Kidney (tissue), 14 donors: Measurements from ENCODE around the gene WFIKKN2. TPM values are rescaled to one million over a fixed set of nuclear protein-coding genes. Genes with fewer than 3 reads are reported as not detected.

Experiments
- DNase-seq, 5 donors: peaks; one replicate each; pipeline ENCODE4 v3.0.0-alpha.2; 2013 to 2020
- FAIRE-seq: peaks from 2 replicates; lab custom pipeline; 2012; peaks lifted over from hg19 to GRCh38; lab: Jason Lieb, UNC
- H3K27ac ChIP-seq, 2 donors: one replicate each; pipeline ENCODE4 v1.7.0; 2013; ENCODE audit warnings: low read depth in 2 of 2, low read length in 2 of 2, inconsistent platforms in 1 of 2
- H3K27me3 ChIP-seq: one replicate; pipeline ENCODE4 v1.7.1; 2013; ENCODE audit warnings: low read length, inconsistent platforms; ENCODE audit not compliant: control insufficient read depth, insufficient read depth
- H3K36me3 ChIP-seq, 3 donors: one replicate each; pipeline versions ENCODE4 v1.7.0 to v1.7.1; 2013; ENCODE audit warnings: low read length in 3 of 3, control low read depth in 1 of 3, inconsistent platforms in 1 of 3; ENCODE audit not compliant: insufficient read depth in 3 of 3, control insufficient read depth in 2 of 3
- H3K4me1 ChIP-seq, 3 donors: one replicate each; pipeline versions ENCODE4 v1.7.0 to v1.7.1; 2013; ENCODE audit warnings: low read length in 3 of 3, inconsistent platforms in 1 of 3, low read depth in 1 of 3; ENCODE audit not compliant: control insufficient read depth in 2 of 3, insufficient read depth in 2 of 3
- H3K4me3 ChIP-seq, 3 donors: one replicate each; pipeline versions ENCODE4 v1.7.0 to v1.8.1; 2013; ENCODE audit warnings: low read length in 3 of 3, control low read depth in 1 of 3, inconsistent platforms in 1 of 3
- H3K9ac ChIP-seq, 3 donors: one replicate each; pipeline versions ENCODE4 v1.7.0 to v1.7.1; 2013; ENCODE audit warnings: low read length in 3 of 3, control low read depth in 1 of 3, inconsistent platforms in 1 of 3
- H3K9me3 ChIP-seq, 3 donors: one replicate each; pipeline versions ENCODE4 v1.7.0 to v1.7.1; 2013; ENCODE audit warnings: low read length in 3 of 3, control low read depth in 1 of 3, inconsistent platforms in 1 of 3; ENCODE audit not compliant: control insufficient read depth in 2 of 3, insufficient read depth in 1 of 3
- CTCF ChIP-seq: IDR thresholded peaks from 3 replicates; pipeline ENCODE4 v1.5.1; 2012; ENCODE audit warnings: mild to moderate bottlenecking, moderate library complexity, borderline replicate concordance; ENCODE audit not compliant: insufficient read depth; ENCODE audit errors: extremely low read depth
- intact Hi-C: fragments of 100-400 bp; cut with DNase I; formaldehyde crosslinking; loops from one replicate; pipeline ENCODE4 v1.11.1; 2022
- polyA plus RNA-seq: library from polyadenylated mRNA; stranded (reverse); fragments of 350-450 nt; fragmentation: Illumina TruSeq; extraction: RNeasy Lipid Tissue Mini Kit (QIAGEN cat#74804); gene quantifications from one replicate; pipeline ENCODE4 v1.2.3, GENCODE V29; 2014; ENCODE audit warnings: low read depth, low replicate concordance; ENCODE audit not compliant: insufficient read depth
- total RNA-seq: library from RNA; stranded (reverse); fragmentation: NEBNext Ultra II Directional; extraction: Animal tissue kit (Norgen Biotek cat#: 25700); gene quantifications from one replicate; pipeline ENCODE4 v1.2.1, GENCODE V29; 2021
- donor health status: control.
- donor health status: control.
- donor health status: control.
- donor health status: control.
- donor health status: control.
- donor health status: DM: yes; HTN: yes; CAD: no.
- donor health status: Normal renal cell carcinoma (clear cell type).

The WFIKKN2 gene
- total and polyA plus RNA-seq, 2 donors from 2014 or later: 0.09 TPM; not detected in 1

- no peak for TF ChIP-seq CTCF
- H3K9me3 ChIP-seq: no peaks in the 10 kb centered on the region
- no peaks in the 10 kb centered on the region for H3K4me1 ChIP-seq
- no peaks in the 10 kb centered on the region for H3K36me3 ChIP-seq
- intact Hi-C loops: no loop called here
- DNase-seq: peak in 1 of 5 donors; percentile 21
- H3K27ac ChIP-seq: no peak overlapping the region
- H3K27me3 ChIP-seq: no peaks in the 10 kb centered on the region
- no peak overlapping the region for H3K9ac ChIP-seq
- no peak overlapping the region for H3K4me3 ChIP-seq
- no peak for FAIRE-seq
These were observed 44.8 kb upstream of the WFIKKN2 start for GRCh38 chr17:50790618-50791017.

GRCh38 chr17:50792132-50792531 is 43.3 kb upstream of the WFIKKN2 start:
- no peak for TF ChIP-seq CTCF
- Histone ChIP-seq H3K27ac (no peak overlapping the region), H3K4me3 (no peak overlapping the region), H3K36me3 (no peaks in the 10 kb centered on the region), H3K27me3 (no peaks in the 10 kb centered on the region), H3K4me1 (no peaks in the 10 kb centered on the region), H3K9ac (no peak overlapping the region), H3K9me3 (no peaks in the 10 kb centered on the region)
- FAIRE-seq (no peak), DNase-seq (no peak)
- intact Hi-C loops: no loop called here

GRCh38 chr17:50793007-50793406 is 42.4 kb upstream of the WFIKKN2 start:
- intact Hi-C loops: no loop called here
- no peak overlapping the region for H3K4me3 ChIP-seq
- no peaks in the 10 kb centered on the region for H3K36me3 ChIP-seq
- TF ChIP-seq CTCF: no peak
- DNase-seq (no peak), FAIRE-seq (no peak)
- no peak overlapping the region for H3K27ac ChIP-seq
- H3K9me3 ChIP-seq: no peaks in the 10 kb centered on the region
- H3K4me1 ChIP-seq: no peaks in the 10 kb centered on the region
- no peaks in the 10 kb centered on the region for H3K27me3 ChIP-seq
- H3K9ac ChIP-seq: no peak overlapping the region

- FAIRE-seq: no peak
- Histone ChIP-seq H3K9ac (no peak overlapping the region), H3K4me3 (no peak overlapping the region), H3K27ac (no peak overlapping the region), H3K4me1 (no peaks in the 10 kb centered on the region), H3K9me3 (no peaks in the 10 kb centered on the region), H3K36me3 (no peaks in the 10 kb centered on the region), H3K27me3 (no peaks in the 10 kb centered on the region)
- peak in 1 of 5 donors; percentile 18 for DNase-seq
- intact Hi-C loops: no loop called here
- no peak for TF ChIP-seq CTCF
These were observed 41.0 kb upstream of the WFIKKN2 start for GRCh38 chr17:50794361-50794760.
